ENCODE measurements around the gene VMP1.
"Not testable (repeated sequence)": the region's sequence is repeated elsewhere in the genome, so short reads cannot be mapped to it uniquely, and the experiment has no call there.

VMP1 gene

DNA sequence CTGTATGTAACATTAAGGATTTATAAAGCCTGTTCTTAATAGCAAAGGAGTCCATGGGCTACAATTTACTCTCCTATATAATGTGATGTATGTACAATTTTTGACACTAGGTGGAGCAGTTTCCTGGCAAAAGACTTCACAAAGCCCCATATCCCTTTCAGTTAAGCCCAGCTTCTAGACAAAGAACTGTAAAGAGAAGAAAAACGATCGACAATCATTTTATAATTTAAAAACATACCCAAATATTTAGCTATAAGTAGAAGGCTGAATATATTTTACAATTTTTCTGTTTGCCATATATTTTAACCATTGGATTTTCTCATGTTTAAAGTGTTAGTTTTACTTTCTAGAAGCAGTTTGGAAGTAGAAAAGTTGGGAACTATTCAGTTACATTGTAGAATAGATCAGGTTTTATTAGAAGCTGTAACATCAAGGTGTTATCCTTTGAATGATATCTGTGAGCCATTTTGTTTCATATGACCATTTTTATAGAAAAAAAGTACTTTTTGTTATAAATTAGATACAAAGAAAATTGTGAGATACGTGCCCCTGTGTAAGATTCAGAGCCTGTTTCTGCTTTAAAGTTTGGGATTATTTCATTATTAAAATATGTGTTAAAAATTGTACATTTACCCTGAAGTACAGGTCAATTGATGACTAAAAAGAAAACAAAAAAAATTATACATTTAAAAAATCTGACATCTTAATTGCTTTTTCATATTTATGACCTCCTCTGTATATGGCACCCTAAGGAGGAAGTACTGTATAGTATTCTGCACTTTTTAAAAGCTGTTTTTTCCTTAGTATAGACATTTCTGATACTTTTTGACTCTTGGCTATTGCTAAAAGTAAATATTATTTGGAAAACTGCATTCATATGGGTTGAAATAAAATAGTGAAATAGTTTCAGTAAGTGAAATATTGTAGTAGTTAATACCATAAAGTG lies 46.3 kb downstream of the VMP1 start:
- Mint-ChIP-seq H3K4me1 (ENCODE audit: low read depth) (peaks cover 54% of the 10 kb centered on the region), H3K4me3 (peak overlapping the region; percentile 62), H3K9me3 (no peaks in the 10 kb centered on the region), H3K27me3 (ENCODE audit: low read depth) (no peaks in the 10 kb centered on the region), H3K36me3 (ENCODE audit: low read depth) (peaks cover 14% of the 10 kb centered on the region), H3K27ac (peak overlapping the region; percentile 82)

DNA sequence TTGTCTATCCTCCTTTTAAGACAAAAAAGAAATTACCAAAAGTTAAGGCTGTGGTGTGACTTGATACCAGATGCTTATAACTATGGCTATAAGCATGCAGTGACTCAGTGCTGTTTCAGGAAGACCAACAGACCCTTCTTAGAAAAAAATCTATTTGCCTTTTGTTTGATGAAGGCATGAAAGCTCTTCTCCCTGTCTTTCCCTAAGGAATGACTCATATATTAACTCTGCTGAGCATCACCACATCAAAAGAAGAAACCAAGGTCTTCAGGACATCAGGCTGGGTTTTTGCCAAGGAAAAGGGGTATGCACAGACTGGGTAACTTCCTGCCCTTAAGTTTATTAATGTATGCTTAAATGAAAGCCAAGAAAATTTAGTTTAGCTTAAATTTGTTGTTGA lies 47.1 kb downstream of the VMP1 start:
- Mint-ChIP-seq H3K27me3 (ENCODE audit: low read depth) (no peaks in the 10 kb centered on the region), H3K9me3 (peaks cover 4% of the 10 kb centered on the region), H3K27ac (peak overlapping the region; percentile 82), H3K4me3 (peak overlapping the region; percentile 62), H3K36me3 (ENCODE audit: low read depth) (peaks cover 18% of the 10 kb centered on the region), H3K4me1 (ENCODE audit: low read depth) (peaks cover 57% of the 10 kb centered on the region)

DNA sequence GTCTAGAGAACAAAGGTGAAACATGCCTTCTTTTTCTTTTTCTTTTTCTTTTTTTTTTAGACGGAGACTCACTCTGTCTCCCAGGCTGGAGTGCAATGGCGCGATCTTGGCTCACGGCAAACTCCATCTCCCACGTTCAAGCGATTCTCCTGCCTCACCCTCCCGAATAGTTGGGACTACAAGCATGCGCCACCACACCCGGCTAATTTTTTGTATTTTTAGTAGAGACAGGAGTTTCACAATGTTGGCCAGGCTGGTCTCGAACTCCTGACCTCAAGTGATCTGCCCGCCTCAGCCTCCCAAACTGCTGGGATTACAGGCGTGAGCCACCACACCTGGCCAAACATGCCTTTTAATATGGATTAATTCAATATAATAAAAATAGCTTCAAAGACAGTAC lies 47.6 kb downstream of the VMP1 start:
- peak overlapping the region; percentile 82 for H3K27ac Mint-ChIP-seq
- not testable (repeated sequence) for H3K9me3 Mint-ChIP-seq; H3K27me3 Mint-ChIP-seq (ENCODE audit: low read depth)
- peaks cover 59% of the 10 kb centered on the region for H3K4me1 Mint-ChIP-seq (ENCODE audit: low read depth)
- peak overlapping the region; percentile 62 for H3K4me3 Mint-ChIP-seq
- H3K36me3 Mint-ChIP-seq (ENCODE audit: low read depth), result peaks cover 22% of the 10 kb centered on the region

DNA sequence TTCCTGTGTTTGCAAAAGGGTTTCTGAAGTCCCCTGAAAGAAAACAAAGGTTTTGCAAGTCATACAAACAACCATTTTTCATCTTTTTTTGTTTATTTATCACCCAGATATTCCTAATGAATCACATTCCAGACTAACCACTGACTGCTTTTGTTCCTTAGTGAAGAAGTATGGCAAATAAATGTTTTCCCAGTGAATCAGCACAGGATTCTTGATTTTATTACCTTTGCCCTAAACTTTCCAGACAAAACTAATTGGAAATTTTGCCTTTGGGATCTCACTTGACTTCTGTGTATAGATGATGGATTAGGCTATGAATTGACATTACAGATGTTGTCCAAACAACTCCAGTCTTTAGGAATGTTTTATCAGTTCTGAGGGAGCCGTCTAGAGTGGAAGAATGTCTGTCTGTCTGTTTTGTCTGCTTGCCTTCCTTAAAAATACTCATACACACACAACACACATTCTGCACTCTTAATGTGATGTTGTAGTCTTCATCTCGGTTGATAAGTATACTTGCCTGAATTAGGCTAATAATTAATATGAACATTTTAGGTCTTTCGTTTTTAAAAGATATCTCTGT lies 48.9 kb downstream of the VMP1 start:
- H3K4me3 Mint-ChIP-seq, result peak overlapping the region; percentile 61
- peaks cover 30% of the 10 kb centered on the region for H3K36me3 Mint-ChIP-seq (ENCODE audit: low read depth)
- no peaks in the 10 kb centered on the region for H3K27me3 Mint-ChIP-seq (ENCODE audit: low read depth)
- H3K27ac Mint-ChIP-seq, result peak overlapping the region; percentile 82
- H3K4me1 Mint-ChIP-seq (ENCODE audit: low read depth), result peaks cover 62% of the 10 kb centered on the region
- peaks cover 17% of the 10 kb centered on the region for H3K9me3 Mint-ChIP-seq

DNA sequence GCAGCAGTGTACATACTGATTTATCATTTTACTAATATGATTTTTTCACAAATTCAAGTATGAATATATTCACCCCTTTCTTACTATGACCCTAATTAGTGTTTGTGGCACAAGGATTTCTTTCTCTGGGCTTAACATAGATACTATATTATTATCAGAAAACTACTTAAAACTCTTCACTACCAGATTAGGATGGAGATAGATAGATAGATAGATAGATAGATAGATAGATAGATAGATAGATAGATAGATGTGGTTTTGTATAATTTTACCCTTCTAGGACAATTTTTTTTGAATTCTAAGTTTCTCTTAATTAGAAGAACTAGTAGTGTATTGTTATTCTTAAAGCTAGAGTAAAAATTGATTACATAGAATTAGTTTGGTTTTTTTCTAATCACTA lies 49.6 kb downstream of the VMP1 start:
- H3K4me3 Mint-ChIP-seq, result no peak overlapping the region
- peaks cover 36% of the 10 kb centered on the region for H3K36me3 Mint-ChIP-seq (ENCODE audit: low read depth)
- H3K27ac Mint-ChIP-seq, result peak overlapping the region; percentile 82
- no peaks in the 10 kb centered on the region for H3K27me3 Mint-ChIP-seq (ENCODE audit: low read depth)
- peaks cover 65% of the 10 kb centered on the region for H3K4me1 Mint-ChIP-seq (ENCODE audit: low read depth)
- peaks cover 18% of the 10 kb centered on the region for H3K9me3 Mint-ChIP-seq

DNA sequence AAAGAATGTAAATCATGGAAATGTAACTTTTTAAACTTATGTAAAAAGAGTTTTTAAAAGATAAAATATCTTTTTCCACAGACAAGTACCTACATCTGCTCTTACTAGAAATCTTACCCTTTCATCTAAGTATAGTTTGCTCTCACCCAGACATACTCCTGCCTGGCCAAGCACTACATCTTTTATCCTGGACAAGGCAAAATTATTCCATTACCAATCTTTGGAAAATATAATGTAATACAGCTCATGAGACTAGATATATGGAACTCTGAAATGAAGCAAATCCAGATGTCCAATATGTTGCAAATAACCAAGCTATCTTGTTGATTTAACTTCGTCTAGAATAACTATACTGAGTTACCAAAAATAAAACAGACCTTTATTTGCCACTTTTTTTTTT lies 50.0 kb downstream of the VMP1 start:
- peaks cover 36% of the 10 kb centered on the region for H3K36me3 Mint-ChIP-seq (ENCODE audit: low read depth)
- H3K4me3 Mint-ChIP-seq, result peak overlapping the region; percentile 44
- H3K4me1 Mint-ChIP-seq (ENCODE audit: low read depth), result peaks cover 62% of the 10 kb centered on the region
- H3K9me3 Mint-ChIP-seq, result peaks cover 18% of the 10 kb centered on the region
- H3K27me3 Mint-ChIP-seq (ENCODE audit: low read depth), result no peaks in the 10 kb centered on the region
- H3K27ac Mint-ChIP-seq, result peak overlapping the region; percentile 83

DNA sequence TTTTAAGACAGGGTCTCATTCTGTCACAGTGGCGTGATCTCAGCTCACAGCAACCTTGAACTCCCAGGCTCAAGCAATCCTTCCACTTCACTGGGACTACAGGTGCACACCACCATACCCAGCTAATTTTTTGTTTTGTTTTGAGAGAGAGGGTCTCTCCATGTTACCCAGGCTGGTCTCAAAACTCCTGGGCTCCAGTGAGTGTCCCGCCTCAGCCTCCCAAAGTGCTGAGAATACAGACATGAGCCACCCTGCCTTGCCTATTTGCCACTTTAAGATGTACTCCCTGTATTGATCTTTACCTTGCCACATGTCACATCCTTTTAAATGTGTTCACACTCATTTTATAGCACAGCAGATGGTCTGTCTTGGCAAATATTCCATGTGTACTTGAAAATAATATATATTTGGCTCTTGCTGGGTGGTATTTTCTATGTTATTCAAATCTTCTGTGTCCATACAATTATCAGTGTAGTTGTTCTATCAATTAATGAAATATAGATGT lies 50.5 kb downstream of the VMP1 start:
- Mint-ChIP-seq H3K9me3 (peaks cover 18% of the 10 kb centered on the region), H3K27ac (peak overlapping the region; percentile 83), H3K36me3 (ENCODE audit: low read depth) (peaks cover 36% of the 10 kb centered on the region), H3K4me3 (peak overlapping the region; percentile 37), H3K4me1 (ENCODE audit: low read depth) (peaks cover 65% of the 10 kb centered on the region), H3K27me3 (ENCODE audit: low read depth) (no peaks in the 10 kb centered on the region)

DNA sequence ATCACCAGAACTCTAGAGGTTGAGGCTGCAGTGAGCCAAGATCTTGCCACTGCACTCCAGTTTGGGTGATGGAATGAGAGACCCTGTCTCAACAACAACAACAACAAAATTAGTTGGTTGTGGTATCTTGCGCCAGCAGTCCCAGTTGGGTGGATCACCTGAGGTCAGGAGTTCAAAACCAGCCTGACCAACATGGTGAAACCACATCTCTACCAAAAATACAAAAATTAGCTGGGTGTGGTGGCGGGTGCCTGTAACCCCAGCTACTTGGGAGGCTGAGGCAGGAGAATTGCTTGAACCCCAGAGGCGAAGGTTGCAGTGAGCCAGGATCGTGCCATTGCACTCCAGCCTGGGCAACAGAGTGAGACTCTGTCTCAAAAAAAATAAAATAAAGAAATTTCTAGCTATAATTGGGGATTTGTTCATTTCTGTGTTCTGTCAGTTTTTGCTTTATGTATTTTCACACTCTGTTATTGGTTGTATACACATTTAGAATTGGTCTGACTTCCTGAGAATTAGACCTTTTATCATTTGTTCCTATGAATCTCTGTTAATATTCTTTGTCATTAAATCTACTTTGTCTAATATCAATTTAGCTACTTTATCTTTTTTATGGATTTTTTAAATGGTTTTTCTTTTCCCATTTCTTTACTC lies 51.7 kb downstream of the VMP1 start:
- peaks cover 36% of the 10 kb centered on the region for H3K36me3 Mint-ChIP-seq (ENCODE audit: low read depth)
- peaks cover 18% of the 10 kb centered on the region for H3K9me3 Mint-ChIP-seq
- peak overlapping the region; percentile 21 for H3K27ac Mint-ChIP-seq
- not testable (repeated sequence) for H3K4me3 Mint-ChIP-seq; H3K27me3 Mint-ChIP-seq (ENCODE audit: low read depth)
- H3K4me1 Mint-ChIP-seq (ENCODE audit: low read depth), result peaks cover 62% of the 10 kb centered on the region

DNA sequence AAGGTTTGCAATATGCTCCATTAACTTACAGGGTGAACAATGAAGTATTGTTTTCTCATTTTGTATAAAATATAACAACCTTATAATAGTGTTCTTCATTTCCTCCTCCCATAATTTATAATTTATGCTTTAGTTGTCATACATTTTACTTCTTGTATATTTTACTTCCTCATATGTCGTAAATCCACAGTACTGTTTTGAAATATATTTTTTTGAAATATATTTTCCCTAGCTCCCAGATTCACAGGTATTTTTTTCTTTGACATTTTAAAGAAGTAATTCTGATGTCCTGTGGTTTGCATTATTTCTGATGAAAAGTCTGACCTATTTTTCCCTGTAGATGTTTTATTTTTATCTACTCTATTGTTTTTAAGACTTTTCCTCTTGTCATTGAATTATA lies 52.7 kb downstream of the VMP1 start:
- H3K4me3 Mint-ChIP-seq, result no peak overlapping the region
- H3K9me3 Mint-ChIP-seq, result peaks cover 18% of the 10 kb centered on the region
- no peaks in the 10 kb centered on the region for H3K27me3 Mint-ChIP-seq (ENCODE audit: low read depth)
- no peak overlapping the region for H3K27ac Mint-ChIP-seq
- H3K4me1 Mint-ChIP-seq (ENCODE audit: low read depth), result peaks cover 62% of the 10 kb centered on the region
- H3K36me3 Mint-ChIP-seq (ENCODE audit: low read depth), result peaks cover 40% of the 10 kb centered on the region

DNA sequence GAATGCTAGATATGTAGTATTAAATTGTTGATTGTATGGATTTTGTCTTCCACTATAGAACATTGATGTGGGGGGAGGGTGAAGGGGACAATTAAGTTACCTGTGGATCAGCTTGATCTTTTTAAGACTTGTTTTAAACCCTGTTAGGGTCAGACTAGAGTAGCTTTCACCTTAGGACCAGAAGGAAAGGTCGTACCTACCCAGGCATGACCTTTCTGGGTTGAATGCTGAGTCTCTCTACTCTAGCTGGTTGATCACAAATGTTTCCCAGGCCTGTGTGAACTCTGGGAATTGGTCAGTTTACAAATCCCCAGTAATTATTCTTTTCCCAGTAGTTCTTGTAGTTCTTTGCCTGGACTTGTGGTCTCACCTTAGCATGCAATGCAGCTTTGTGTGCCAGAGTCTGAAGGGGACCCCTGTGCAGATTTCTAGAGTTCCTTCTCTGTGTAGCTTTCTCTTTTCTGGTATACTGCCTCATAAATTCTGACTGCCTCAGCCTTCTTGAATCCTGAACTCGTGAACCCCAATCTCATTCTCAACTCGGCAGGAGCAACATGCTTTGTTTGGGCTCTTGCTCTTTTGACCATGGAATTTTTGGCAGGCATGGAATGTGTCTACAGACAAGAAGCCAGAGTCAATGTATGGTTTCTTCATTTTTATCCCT lies 54.1 kb downstream of the VMP1 start:
- peaks cover 18% of the 10 kb centered on the region for H3K9me3 Mint-ChIP-seq
- H3K27me3 Mint-ChIP-seq (ENCODE audit: low read depth), result no peaks in the 10 kb centered on the region
- H3K4me1 Mint-ChIP-seq (ENCODE audit: low read depth), result peaks cover 57% of the 10 kb centered on the region
- peak overlapping the region; percentile 91 for H3K27ac Mint-ChIP-seq
- peak overlapping the region; percentile 25 for H3K4me3 Mint-ChIP-seq
- peaks cover 46% of the 10 kb centered on the region for H3K36me3 Mint-ChIP-seq (ENCODE audit: low read depth)

DNA sequence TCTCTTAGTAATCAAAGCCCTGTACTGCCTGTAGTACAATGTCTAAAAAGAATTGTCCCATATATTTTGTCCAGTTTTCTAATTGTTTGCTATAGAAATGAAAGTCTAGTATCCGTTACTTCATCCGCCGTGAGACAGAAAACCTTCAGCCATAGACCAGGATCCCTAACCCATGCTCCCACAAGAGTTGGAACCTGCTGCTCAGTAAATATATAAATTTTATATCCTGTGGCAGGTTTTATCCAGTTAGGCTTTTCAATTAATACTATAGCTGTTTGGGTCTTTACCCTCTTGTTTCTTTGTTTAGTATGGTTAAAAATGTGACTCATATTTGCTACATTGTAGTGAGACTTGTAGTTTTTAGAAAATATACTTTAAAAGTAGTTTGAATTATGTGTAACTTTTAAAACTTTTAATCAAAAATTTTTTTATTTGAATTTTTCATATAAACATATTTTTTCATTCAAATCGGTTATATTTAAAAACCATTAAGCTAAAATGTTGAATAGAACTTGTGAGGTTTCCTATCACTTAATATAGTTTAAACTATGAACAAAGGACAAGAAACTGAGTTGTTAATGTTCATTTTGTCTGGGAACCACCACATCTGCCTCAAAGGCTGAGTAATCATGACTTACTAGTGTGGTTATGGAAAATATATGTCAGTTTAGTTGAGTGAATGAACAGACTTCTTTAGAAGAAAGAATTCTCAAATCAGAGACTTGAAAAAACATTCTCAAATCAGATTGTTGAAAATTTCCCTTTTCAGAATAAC lies 54.8 kb downstream of the VMP1 start:
- Mint-ChIP-seq H3K4me3 (peak overlapping the region; percentile 25), H3K27me3 (ENCODE audit: low read depth) (no peaks in the 10 kb centered on the region), H3K36me3 (ENCODE audit: low read depth) (peaks cover 47% of the 10 kb centered on the region), H3K27ac (peak overlapping the region; percentile 93), H3K4me1 (ENCODE audit: low read depth) (peaks cover 51% of the 10 kb centered on the region), H3K9me3 (peaks cover 18% of the 10 kb centered on the region)

DNA sequence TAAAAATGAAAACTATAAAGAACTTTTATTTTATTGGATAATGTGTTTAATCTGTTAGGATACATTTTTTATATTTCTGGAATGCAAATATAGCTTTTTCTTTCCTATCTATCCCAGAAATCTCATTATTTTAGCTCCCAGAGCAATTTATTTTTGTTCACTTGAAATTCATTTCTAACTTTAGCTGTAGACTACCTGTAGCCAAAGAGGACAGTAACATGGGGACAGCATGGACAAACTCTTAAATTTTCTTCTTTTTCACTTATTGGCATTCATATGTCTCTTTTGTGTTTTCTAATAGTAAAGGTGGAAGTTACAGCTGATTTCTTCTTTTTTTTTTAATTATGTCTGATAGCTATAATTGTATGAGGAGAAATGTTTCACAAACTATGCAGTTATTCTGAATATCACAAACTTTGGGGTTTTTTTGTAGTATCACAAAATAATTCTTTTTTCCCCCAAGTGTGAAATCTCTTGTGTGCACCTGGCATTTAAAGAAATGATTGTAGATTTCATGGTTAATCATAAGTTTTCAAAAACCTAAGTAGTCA lies 55.4 kb downstream of the VMP1 start:
- Mint-ChIP-seq H3K9me3 (peaks cover 18% of the 10 kb centered on the region), H3K27me3 (ENCODE audit: low read depth) (no peaks in the 10 kb centered on the region), H3K4me1 (ENCODE audit: low read depth) (peaks cover 47% of the 10 kb centered on the region), H3K27ac (peak overlapping the region; percentile 93), H3K4me3 (peak overlapping the region; percentile 62), H3K36me3 (ENCODE audit: low read depth) (peaks cover 43% of the 10 kb centered on the region)

DNA sequence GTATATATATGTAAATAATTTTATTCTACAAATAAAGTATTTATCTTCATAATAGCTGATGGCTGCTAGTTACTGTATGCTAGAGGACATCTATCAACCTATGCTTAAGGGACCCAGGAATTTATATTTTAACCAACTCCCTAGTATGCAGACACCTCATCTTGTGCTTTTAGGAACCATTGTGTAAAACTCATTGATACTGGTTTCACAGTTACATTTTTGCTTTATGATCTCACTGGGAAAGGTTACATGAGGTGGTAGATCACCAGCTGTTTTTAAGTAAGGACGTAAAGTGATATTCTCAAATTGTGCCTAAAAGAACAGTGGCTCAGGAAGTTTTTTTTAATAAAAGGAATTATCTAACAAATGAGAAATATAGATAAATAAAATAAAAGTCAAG lies 56.4 kb downstream of the VMP1 start:
- Mint-ChIP-seq H3K4me1 (ENCODE audit: low read depth) (peaks cover 47% of the 10 kb centered on the region), H3K9me3 (peaks cover 18% of the 10 kb centered on the region), H3K36me3 (ENCODE audit: low read depth) (peaks cover 40% of the 10 kb centered on the region), H3K27me3 (ENCODE audit: low read depth) (no peaks in the 10 kb centered on the region), H3K4me3 (peak overlapping the region; percentile 1), H3K27ac (peak overlapping the region; percentile 39)
